Body of pancreas (tissue), 4 donors: ENCODE data around the gene EXD3.

Experiments used
- CTCF ChIP-seq, 7 experiments: fragments of 450-650 bp in 4 of 7; fragments of 200-600 bp in 3 of 7; sonication (generic) in 3 of 7; IDR thresholded peaks; one replicate each; pipeline ENCODE4 v1.5.1; 2016 to 2019; ENCODE audit warnings: antibody characterized with exemption in 7 of 7
- POLR2A ChIP-seq, 3 donors: fragments of 450-650 bp; IDR thresholded peaks; one replicate each; pipeline ENCODE4 v1.6.1; 2016; ENCODE audit warnings: antibody characterized with exemption in 3 of 3, mild to moderate bottlenecking in 2 of 3

- TF ChIP-seq CTCF (IDR thresholded peaks at IDR 0.05) (no peak), POLR2A (IDR thresholded peaks at IDR 0.05) (no peak)
Observed at GRCh38 chr9:137264067-137264466, 158.9 kb downstream of the EXD3 start.
